Stimulated activated naive B cell treated with anti-CD40 and anti-IgM and Interleukin-4, amounts not matched to agents 10 μg/mL and 1 μg/mL and 100 μg/mL, for 72 hours (primary cell): Measurements from ENCODE around the gene CDC42EP1.
A peak's percentile ranks its signal among the peaks of the same experiment; 100 is the strongest.
"Not testable (repeated sequence)": the region's sequence is repeated elsewhere in the genome, so short reads cannot be mapped to it uniquely, and the experiment has no call there.

Experiments used
- ATAC-seq, 2 donors: fragments of 150-1000 bp; cut with Tn5 transposase; replicated peaks; 2 replicates each; pipeline ENCODE4 v1.10.0; 2021; ENCODE audit warnings: moderate library complexity in 1 of 2
- DNase-seq: peaks from one replicate; pipeline ENCODE4 v3.0.0; 2021
- H3K27ac Mint-ChIP-seq: one replicate; pipeline ENCODE4 v1.8.0; 2022; ENCODE audit warnings: mild to moderate bottlenecking, mixed read lengths
- H3K27me3 Mint-ChIP-seq, 2 donors: one replicate each; pipeline ENCODE4 v1.8.0; 2022; ENCODE audit warnings: mixed read lengths in 2 of 2
- H3K36me3 Mint-ChIP-seq, 2 donors: one replicate each; pipeline ENCODE4 v1.8.0; 2022; ENCODE audit warnings: mixed read lengths in 2 of 2, mild to moderate bottlenecking in 1 of 2
- H3K4me1 Mint-ChIP-seq, 2 donors: one replicate each; pipeline ENCODE4 v1.8.0; 2022; ENCODE audit warnings: mixed read lengths in 2 of 2, mild to moderate bottlenecking in 1 of 2
- H3K4me3 Mint-ChIP-seq, 2 donors: one replicate each; pipeline ENCODE4 v1.8.0; 2022; ENCODE audit warnings: mild to moderate bottlenecking in 2 of 2, mixed read lengths in 2 of 2, moderate library complexity in 1 of 2
- H3K9me3 Mint-ChIP-seq, 2 donors: one replicate each; pipeline ENCODE4 v1.8.0; 2022; ENCODE audit warnings: mixed read lengths in 2 of 2, mild to moderate bottlenecking in 1 of 2

Gene CDC42EP1

DNA sequence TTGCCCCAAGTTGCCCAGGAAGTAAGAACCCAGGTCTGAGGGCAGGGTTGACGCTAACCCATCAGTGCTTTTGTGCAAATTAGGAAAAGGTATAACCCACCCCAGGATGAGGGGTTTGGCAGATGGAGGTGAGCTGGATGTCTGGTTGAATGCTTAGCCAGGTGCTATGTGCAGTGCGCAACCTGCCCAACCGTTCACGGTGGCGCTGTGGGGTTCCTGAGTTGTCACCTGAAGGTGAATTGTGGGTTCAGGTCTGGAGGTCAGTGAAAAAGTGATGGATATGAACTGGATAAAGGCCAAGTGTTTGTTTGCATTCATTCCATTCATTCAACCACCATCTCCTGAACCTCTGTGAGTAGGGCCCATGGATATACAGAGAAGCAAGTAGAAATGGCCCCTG lies 34.0 kb downstream of the CDC42EP1 start:
- Mint-ChIP-seq H3K27me3 (peaks cover 3 to 10% of the 10 kb centered on the region in 2 donors), H3K9me3 (no peaks in the 10 kb centered on the region)
- DNase-seq: no peak

DNA sequence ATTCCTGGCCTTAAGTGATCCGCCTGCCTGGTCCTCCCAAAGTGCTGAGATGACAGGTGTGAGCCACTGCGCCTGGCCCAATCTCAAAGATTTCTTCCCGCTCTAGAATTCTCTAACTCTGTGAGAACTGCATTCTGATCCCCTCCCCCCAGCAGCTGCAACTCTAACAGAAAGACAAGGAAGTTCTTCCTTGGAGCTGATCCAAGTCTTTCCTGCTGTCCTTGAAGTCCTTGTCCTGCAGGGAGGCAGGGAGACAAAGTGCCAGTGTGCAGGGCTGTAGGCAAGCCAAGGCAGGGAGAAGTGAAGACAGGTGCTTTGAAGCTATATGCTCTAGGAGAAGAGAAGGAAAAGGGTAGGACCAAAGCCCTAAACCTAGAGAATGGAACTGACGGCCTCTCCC lies 38.9 kb downstream of the CDC42EP1 start:
- Mint-ChIP-seq H3K27me3 (peaks cover 20 to 25% of the 10 kb centered on the region in 2 donors), H3K9me3 (no peaks in the 10 kb centered on the region), H3K4me3 (no peak overlapping the region), H3K4me1 (peaks cover 1 to 9% of the 10 kb centered on the region in 2 donors), H3K36me3 (no peaks in the 10 kb centered on the region), H3K27ac (no peak overlapping the region)
- ATAC-seq (no peak), DNase-seq (no peak)

More for the DNA sequence above, 34.0 kb downstream of the CDC42EP1 start:
- H3K4me1 Mint-ChIP-seq: peaks cover 11 to 19% of the 10 kb centered on the region in 2 donors
- H3K4me3 Mint-ChIP-seq: no peak overlapping the region
- H3K27ac Mint-ChIP-seq: no peak overlapping the region
- ATAC-seq: no peak
- no peaks in the 10 kb centered on the region for H3K36me3 Mint-ChIP-seq

DNA sequence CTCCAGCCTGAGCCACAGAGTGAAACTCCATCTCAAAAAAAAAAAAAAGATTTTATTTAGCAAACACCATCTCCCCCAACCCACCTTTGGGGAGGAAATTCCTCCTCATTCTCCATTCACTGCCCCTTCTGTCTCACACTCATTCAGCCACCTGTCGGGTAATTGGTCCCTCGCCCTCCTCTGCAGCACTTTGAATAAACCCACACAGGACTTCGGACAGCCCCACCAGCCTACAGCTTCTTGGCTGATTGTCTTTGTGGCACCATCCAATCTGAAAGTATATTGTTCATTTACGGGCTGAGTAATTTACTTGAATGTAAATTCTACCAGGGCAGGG lies 40.9 kb downstream of the CDC42EP1 start:
- Mint-ChIP-seq H3K4me1 (peaks cover 1 to 9% of the 10 kb centered on the region in 2 donors), H3K36me3 (no peaks in the 10 kb centered on the region), H3K27ac (no peak overlapping the region), H3K9me3 (no peaks in the 10 kb centered on the region), H3K4me3 (no peak overlapping the region), H3K27me3 (peaks cover 27 to 29% of the 10 kb centered on the region in 2 donors)
- DNase-seq (no peak), ATAC-seq (peak in 1 of 2 donors; percentile 10)

GRCh38 chr22:37601540-37602442 lies 41.5 kb downstream of the CDC42EP1 start:
- no peak overlapping the region for H3K27ac Mint-ChIP-seq
- H3K4me3 Mint-ChIP-seq: no peak overlapping the region
- no peaks in the 10 kb centered on the region for H3K36me3 Mint-ChIP-seq
- no peaks in the 10 kb centered on the region for H3K9me3 Mint-ChIP-seq
- ATAC-seq (peak; percentile 42 to 48), DNase-seq (no peak)
- peaks cover 1 to 10% of the 10 kb centered on the region in 2 donors for H3K4me1 Mint-ChIP-seq
- H3K27me3 Mint-ChIP-seq: peaks cover 27 to 29% of the 10 kb centered on the region in 2 donors

DNA sequence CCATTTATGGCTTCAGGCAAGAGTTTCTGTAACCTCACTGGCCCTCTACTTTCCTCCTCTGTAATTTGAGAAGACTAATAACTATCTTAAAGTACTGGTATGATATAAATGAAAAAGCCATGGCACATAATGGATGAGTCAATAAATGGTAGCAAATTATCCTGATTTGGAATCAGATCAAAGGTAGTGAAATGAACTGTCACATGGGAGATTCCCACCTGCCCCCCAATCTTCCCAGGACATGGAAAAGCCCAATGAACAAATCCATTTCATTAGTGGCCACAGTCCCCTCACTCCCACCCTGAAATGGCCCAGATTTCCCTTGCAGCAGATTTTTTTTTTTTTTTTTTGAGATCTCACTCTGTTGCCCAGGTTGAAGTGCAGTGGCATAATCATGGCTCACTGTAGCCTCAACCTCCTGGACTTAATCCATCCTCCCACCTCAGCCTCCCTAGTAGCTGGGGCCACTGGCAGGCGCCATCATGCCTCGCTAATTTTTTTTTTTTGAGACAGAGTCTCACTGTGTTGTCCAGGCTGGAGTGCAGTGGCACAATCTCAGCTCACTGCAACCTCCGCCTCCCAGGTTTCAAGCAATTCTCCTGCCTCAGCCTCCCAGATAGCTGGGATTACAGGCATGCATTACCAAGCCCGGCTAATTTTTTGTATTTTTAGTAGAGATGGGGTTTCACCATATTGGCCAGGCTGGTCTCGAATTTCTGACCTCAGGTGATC lies 42.4 kb downstream of the CDC42EP1 start:
- not testable (repeated sequence) for H3K9me3 Mint-ChIP-seq, H3K36me3 Mint-ChIP-seq, H3K4me3 Mint-ChIP-seq, H3K27ac Mint-ChIP-seq, DNase-seq, ATAC-seq
- Mint-ChIP-seq H3K27me3 (peaks cover 27 to 29% of the 10 kb centered on the region in 2 donors), H3K4me1 (peaks cover 5 to 15% of the 10 kb centered on the region in 2 donors)

DNA sequence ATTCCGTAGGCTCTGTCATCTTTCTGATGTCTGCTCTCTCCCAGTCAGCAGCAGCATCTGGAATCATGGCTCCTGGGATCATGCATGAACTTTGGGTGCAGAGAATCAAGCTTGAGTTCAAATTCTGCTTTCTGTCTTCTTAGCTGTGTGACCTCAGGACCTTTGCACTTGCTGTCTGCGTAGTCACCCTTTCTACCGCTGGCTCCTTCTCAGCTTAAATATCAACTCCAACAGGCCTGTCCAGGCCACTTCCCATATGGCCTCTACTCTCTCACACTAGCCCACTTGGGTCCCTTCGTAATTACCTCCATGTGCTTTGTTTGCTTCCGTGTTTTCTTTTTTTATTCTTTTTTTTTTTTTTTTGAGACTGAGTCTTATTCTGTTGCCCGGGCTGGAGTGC lies 43.8 kb downstream of the CDC42EP1 start:
- peaks cover 26 to 29% of the 10 kb centered on the region in 2 donors for H3K27me3 Mint-ChIP-seq
- no peak overlapping the region for H3K27ac Mint-ChIP-seq
- DNase-seq: no peak
- ATAC-seq: no peak
- no peak overlapping the region for H3K4me3 Mint-ChIP-seq
- H3K4me1 Mint-ChIP-seq: peaks cover 10 to 21% of the 10 kb centered on the region in 2 donors
- no peaks in the 10 kb centered on the region for H3K36me3 Mint-ChIP-seq
- no peaks in the 10 kb centered on the region for H3K9me3 Mint-ChIP-seq

- ATAC-seq (no peak), DNase-seq (no peak)
- Mint-ChIP-seq H3K4me3 (no peak overlapping the region), H3K36me3 (peaks cover 4 to 7% of the 10 kb centered on the region in 2 donors), H3K9me3 (no peaks in the 10 kb centered on the region), H3K27me3 (peaks cover 24 to 29% of the 10 kb centered on the region in 2 donors), H3K4me1 (peaks cover 15 to 29% of the 10 kb centered on the region in 2 donors), H3K27ac (no peak overlapping the region)
Measured at GRCh38 chr22:37604875-37605274, 44.6 kb downstream of the CDC42EP1 start.

DNA sequence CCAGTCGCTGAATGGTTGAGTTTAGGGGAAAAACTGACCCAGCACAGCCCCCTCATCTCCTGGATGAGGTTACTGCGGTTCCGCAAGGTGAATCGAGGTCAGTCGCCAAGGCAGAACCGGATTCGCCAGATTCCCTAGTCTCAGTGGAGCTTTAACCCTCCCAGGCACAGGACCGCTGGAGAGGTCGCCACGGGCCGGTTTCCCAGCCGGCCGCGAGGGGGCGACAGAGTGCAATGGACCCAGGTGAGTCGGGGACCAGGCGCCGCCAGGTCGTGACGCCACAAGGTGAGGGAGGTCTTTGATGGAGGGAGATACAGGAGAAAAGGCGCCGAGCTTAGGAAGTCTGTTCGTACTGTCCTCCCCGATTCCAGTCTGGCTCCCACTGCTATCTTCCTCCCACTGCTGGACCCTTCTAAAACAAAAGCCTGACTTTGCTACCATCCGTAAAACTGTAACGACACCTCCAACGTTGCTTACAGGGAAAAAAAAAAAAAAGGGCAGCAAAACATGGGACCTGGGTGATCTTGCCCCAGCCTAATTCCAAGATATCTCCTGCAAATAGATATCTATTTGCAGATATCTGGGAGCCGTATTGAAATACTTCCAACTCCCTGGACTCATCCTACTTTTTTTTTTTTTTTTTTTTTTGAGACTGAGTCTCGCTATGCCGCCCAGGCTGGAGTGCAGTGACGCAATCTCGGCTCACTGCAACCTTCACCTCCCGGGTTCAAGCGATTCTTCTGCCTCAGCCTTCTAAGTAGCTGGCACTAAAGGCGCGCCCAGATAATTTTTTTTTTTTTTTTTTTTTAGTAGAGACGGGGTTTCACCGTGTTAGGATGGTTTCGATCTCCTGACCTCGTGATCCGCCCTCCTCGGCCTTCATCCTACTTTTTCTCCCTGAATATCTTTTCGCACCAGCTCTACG lies 47.0 kb downstream of the CDC42EP1 start:
- H3K27me3 Mint-ChIP-seq: peaks cover 16 to 18% of the 10 kb centered on the region in 2 donors
- H3K27ac Mint-ChIP-seq: peak overlapping the region; percentile 99
- DNase-seq (peak; percentile 82), ATAC-seq (peak; percentile 24 to 38)
- H3K9me3 Mint-ChIP-seq: no peaks in the 10 kb centered on the region
- H3K36me3 Mint-ChIP-seq: peaks cover 4 to 9% of the 10 kb centered on the region in 2 donors
- peaks cover 22 to 34% of the 10 kb centered on the region in 2 donors for H3K4me1 Mint-ChIP-seq
- H3K4me3 Mint-ChIP-seq: peak overlapping the region; percentile 98

DNA sequence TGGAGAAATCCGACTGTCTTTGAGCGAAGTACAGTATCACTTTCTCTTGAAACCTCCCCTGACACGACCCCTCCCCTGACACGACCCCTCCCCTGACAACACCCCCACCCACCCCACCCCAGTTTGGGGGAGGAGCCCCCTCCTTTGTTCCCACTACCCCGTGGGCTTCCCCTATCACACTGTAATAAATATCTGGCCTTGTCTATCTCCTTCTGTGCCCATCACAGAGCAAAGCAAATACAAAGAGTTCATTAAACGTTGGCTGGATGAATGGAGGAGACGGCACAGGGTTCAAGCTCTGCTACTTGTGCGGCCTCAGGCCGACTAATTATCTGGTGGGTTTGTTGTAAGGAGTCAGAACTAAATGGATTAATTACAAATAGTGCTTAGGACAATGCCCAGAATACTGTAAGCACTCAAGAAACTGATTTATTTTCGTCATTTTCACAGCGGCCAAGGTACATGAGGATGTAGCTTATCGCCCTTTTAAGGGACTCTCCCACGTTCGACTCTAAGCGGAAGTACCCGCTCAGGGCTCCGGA lies 47.7 kb downstream of the CDC42EP1 start:
- Mint-ChIP-seq H3K4me1 (peaks cover 24 to 39% of the 10 kb centered on the region in 2 donors), H3K27me3 (peaks cover 11 to 12% of the 10 kb centered on the region in 2 donors), H3K27ac (peak overlapping the region; percentile 99), H3K36me3 (peaks cover 4 to 12% of the 10 kb centered on the region in 2 donors), H3K9me3 (no peaks in the 10 kb centered on the region), H3K4me3 (peak overlapping the region; percentile 98)
- DNase-seq: no peak
- peak; percentile 3 to 11 for ATAC-seq

- Mint-ChIP-seq H3K4me1 (peaks cover 24 to 46% of the 10 kb centered on the region in 2 donors), H3K27ac (peak within 1 kb of the TSS; percentile 99), H3K27me3 (peaks cover 11 to 12% of the 10 kb centered on the region in 2 donors), H3K36me3 (peaks cover 9 to 17% of the 10 kb centered on the region in 2 donors), H3K4me3 (peak within 1 kb of the TSS; percentile 98), H3K9me3 (no peaks in the 10 kb centered on the region)
- ATAC-seq (peak; percentile 87 to 88), DNase-seq (peak; percentile 97)
Measured at GRCh38 chr22:37608477-37609239, 48.4 kb downstream of the CDC42EP1 start, which contains the start of gene GGA1. GGA1 (plus strand) TSS chr22:37608834; CDS start chr22:37608861, 27 bp downstream.

DNA sequence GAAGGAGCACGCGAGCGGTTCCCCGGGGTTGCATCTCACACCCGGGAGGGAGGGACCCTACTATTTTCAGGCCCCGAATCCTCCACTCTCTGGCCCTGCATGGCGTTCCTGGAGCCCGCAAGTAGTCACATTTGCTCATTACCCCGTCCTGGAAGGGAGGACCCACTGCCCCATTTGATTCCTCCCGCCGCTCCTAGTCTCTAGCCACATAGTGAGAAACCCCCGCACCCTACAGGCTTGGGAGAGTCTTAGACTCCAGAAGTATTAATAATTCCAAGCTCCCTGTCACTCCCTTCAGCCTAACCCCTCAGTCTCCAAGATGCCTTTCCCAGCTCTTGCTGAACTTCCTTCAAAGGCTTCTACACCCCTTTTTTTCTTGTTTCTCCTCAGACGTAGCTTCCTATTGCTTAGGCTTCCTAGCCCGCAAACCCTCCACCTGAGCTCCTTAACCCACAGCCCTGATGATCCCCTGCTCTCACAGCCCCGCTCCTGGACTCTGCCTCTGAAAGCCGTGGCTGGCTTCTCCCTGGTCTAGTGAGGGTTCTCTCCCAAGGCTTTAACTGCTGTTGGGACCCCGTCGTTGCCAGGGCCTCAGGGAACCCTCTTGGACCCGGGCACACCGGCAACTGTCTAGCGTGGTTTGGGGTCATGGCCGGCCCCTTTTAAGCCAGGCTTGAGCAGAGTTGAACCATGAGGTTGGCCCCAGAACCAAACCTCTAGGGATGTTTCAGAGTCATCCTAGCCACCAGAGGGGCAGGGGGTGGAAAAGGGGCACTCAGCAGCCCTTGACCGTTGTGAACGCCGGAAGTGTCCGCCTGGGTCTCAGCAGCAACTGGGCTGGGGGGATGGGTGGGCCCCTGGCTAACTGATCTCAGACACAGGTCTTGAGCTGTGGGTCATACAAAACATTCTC lies 49.2 kb downstream of the CDC42EP1 start:
- H3K4me1 Mint-ChIP-seq: peaks cover 24 to 48% of the 10 kb centered on the region in 2 donors
- peak in 1 of 2 donors; percentile 5 for ATAC-seq
- H3K36me3 Mint-ChIP-seq: peaks cover 11 to 23% of the 10 kb centered on the region in 2 donors
- H3K27me3 Mint-ChIP-seq: peaks cover 7 to 12% of the 10 kb centered on the region in 2 donors
- H3K27ac Mint-ChIP-seq: peak overlapping the region; percentile 99
- no peaks in the 10 kb centered on the region for H3K9me3 Mint-ChIP-seq
- H3K4me3 Mint-ChIP-seq: peak overlapping the region; percentile 98
- peak; percentile 37 for DNase-seq

DNA sequence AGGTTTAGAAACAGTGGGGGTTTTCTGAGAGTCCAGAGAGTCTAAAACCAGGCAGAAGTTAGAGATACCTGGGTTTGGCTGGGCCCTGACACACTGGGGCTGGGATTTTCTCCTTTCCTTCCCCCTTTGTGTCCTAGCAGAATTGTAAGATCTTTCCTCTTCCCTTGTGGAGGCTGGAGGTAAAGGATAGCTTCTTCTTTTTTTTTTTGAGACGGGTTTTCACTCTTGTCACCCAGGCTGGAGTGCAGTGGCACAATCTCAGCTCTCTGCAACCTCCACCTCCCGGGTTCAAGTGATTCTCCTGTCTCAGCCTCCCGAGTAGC lies 49.8 kb downstream of the CDC42EP1 start:
- Mint-ChIP-seq H3K36me3 (peaks cover 15 to 28% of the 10 kb centered on the region in 2 donors), H3K4me3 (peak overlapping the region; percentile 98), H3K27ac (peak overlapping the region; percentile 99), H3K4me1 (peaks cover 26 to 48% of the 10 kb centered on the region in 2 donors)
- not testable (repeated sequence) for H3K27me3 Mint-ChIP-seq, H3K9me3 Mint-ChIP-seq, DNase-seq, ATAC-seq
